Measurements from ENCODE around the gene FGF14. TPM values are rescaled to one million over a fixed set of nuclear protein-coding genes. Genes with fewer than 3 reads are reported as not detected.

FGF14 gene
- total and polyA plus RNA-seq, 2 experiments from 2014 or later, result 0.73 TPM; not detected in 1

DNA sequence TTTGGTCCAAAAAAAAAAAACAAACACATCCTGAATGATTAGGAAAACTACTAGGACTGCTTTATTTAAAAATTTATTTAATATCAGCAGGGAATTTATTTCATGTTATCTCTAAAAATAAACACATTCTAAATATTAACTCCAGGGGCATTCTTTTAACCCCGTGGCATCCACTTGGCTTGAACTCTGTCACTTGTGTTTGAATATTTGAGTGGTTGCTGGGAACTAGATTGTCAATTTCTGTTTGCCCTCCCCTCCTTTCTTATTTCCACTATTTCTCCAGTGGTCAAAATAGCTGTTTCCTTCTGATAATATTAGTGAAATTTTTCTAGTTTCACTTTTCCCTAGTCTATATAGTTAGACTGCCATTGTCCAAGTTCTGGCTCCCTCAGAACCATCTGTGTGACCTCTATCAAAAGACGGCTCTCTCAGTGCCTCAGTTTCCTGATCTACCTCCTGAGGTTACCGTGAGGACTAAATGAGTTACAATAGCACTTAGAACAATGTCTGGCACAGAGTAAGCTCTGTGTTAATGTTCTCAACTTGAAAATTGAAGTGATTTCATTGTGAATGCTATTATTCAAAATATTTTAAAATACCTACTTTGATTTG is 107.3 kb downstream of the FGF14 start:
- Histone ChIP-seq H4K20me1 (ENCODE audit: insufficient read depth, poor library complexity, severe bottlenecking) (no peaks in the 10 kb centered on the region), H2AFZ (no peak overlapping the region), H3K4me2 (no peak overlapping the region), H3K4me3 (no peak overlapping the region), H3K27ac (no peak overlapping the region), H3K79me2 (no peaks in the 10 kb centered on the region), H3K9me2 (replicated peaks; ENCODE audit: insufficient read depth) (no peaks in the 10 kb centered on the region), H3K36me3 (replicated peaks; ENCODE audit: insufficient read depth, low read depth) (no peaks in the 10 kb centered on the region), H3K4me1 (ENCODE audit: insufficient read depth) (no peaks in the 10 kb centered on the region), H3K9me3 (ENCODE audit: low read depth) (no peaks in the 10 kb centered on the region), H3K27me3 (no peaks in the 10 kb centered on the region)
- 76% methylated on average over 3 of the region's 3 CpGs for WGBS (ENCODE audit: low lambda C conversion rate, missing lambda C conversion rate)
- TF ChIP-seq CTCF (IDR thresholded peaks at IDR 0.05; ENCODE audit: poor library complexity) (no peak), EZH2phosphoT487 (IDR thresholded peaks at IDR 0.05; ENCODE audit: low read depth, severe bottlenecking, unreplicated experiment) (no peak), EZH2 (IDR thresholded peaks at IDR 0.05; ENCODE audit: borderline replicate concordance) (no peak)
- DNase-seq (ENCODE audit: low spot score), result no peak

- Histone ChIP-seq H3K4me2 (no peak overlapping the region), H3K27ac (no peak overlapping the region), H3K36me3 (replicated peaks; ENCODE audit: insufficient read depth, low read depth) (no peaks in the 10 kb centered on the region), H3K9me3 (ENCODE audit: low read depth) (no peaks in the 10 kb centered on the region), H3K9me2 (replicated peaks; ENCODE audit: insufficient read depth) (no peaks in the 10 kb centered on the region), H3K4me3 (no peak overlapping the region), H2AFZ (no peak overlapping the region), H3K27me3 (no peaks in the 10 kb centered on the region), H3K4me1 (ENCODE audit: insufficient read depth) (no peaks in the 10 kb centered on the region), H4K20me1 (ENCODE audit: insufficient read depth, poor library complexity, severe bottlenecking) (no peaks in the 10 kb centered on the region), H3K79me2 (no peaks in the 10 kb centered on the region)
- TF ChIP-seq EZH2phosphoT487 (IDR thresholded peaks at IDR 0.05; ENCODE audit: low read depth, severe bottlenecking, unreplicated experiment) (no peak), EZH2 (IDR thresholded peaks at IDR 0.05; ENCODE audit: borderline replicate concordance) (no peak), CTCF (IDR thresholded peaks at IDR 0.05; ENCODE audit: poor library complexity) (no peak)
- WGBS (ENCODE audit: low lambda C conversion rate, missing lambda C conversion rate), result 79% methylated on average over 2 of the region's 2 CpGs
- DNase-seq (ENCODE audit: low spot score), result no peak
Observed at GRCh38 chr13:102293723-102294122, 108.1 kb downstream of the FGF14 start.

DNA sequence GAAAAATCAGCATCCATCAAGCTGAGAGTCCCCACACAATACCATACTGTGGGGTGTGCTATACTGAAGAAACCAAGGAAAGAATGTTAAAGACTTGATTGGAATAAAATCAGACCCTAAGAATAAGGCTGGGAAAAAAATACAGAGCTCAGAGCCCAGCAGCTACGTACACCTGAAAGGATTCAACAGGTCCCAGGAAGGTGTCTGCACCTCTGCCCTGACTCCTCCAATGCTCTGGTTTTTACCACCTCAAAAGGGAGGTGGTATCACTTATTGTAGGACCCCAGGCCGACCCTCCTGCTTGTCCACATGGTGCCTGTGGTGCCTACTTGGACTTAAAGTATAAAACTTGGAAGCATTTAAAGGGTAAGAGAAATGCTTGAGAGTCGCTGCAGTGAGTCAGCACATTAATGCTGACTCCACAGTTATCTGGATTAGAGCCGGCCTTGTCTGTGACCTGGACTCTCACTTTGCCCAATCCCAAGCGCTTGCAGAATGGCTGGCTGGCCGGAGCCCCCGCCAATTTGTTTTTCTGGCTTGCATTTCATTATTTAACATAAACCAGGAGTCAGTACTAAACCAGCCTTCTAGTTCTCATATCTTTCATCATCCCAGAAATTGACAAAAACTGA is 110.1 kb downstream of the FGF14 start:
- TF ChIP-seq EZH2 (IDR thresholded peaks at IDR 0.05; ENCODE audit: borderline replicate concordance) (no peak), EZH2phosphoT487 (IDR thresholded peaks at IDR 0.05; ENCODE audit: low read depth, severe bottlenecking, unreplicated experiment) (no peak), CTCF (IDR thresholded peaks at IDR 0.05; ENCODE audit: poor library complexity) (no peak)
- H3K4me3 ChIP-seq, result no peak overlapping the region
- 72% methylated on average over 7 of the region's 7 CpGs for WGBS (ENCODE audit: low lambda C conversion rate, missing lambda C conversion rate)
- no peaks in the 10 kb centered on the region for H4K20me1 ChIP-seq (ENCODE audit: insufficient read depth, poor library complexity, severe bottlenecking)
- H3K9me3 ChIP-seq (ENCODE audit: low read depth), result no peaks in the 10 kb centered on the region
- H3K4me2 ChIP-seq, result no peak overlapping the region
- H3K27me3 ChIP-seq, result no peaks in the 10 kb centered on the region
- no peak overlapping the region for H3K27ac ChIP-seq
- H3K4me1 ChIP-seq (ENCODE audit: insufficient read depth), result no peaks in the 10 kb centered on the region
- H3K9me2 ChIP-seq (replicated peaks; ENCODE audit: insufficient read depth), result no peaks in the 10 kb centered on the region
- DNase-seq (ENCODE audit: low spot score), result peak; percentile 35
- H3K36me3 ChIP-seq (replicated peaks; ENCODE audit: insufficient read depth, low read depth), result no peaks in the 10 kb centered on the region
- H3K79me2 ChIP-seq, result no peaks in the 10 kb centered on the region
- H2AFZ ChIP-seq, result no peak overlapping the region
